ENCODE data around the gene BTBD2.

The BTBD2 gene

GRCh38 chr19:1980091-1980808 is 35.3 kb downstream of the BTBD2 start:
- no peak for TF ChIP-seq HDGF (IDR thresholded peaks at IDR 0.05; ENCODE audit: borderline replicate concordance)
- TF ChIP-seq LEF1 (IDR thresholded peaks at IDR 0.05; ENCODE audit: borderline replicate concordance), result no peak
- no peak for TF ChIP-seq PKNOX1 (IDR thresholded peaks at IDR 0.05)
- no peak for TF ChIP-seq ARNT (IDR thresholded peaks at IDR 0.05)
- no peak for TF ChIP-seq FOXM1 (IDR thresholded peaks at IDR 0.05; ENCODE audit: borderline replicate concordance)
- no peak for TF ChIP-seq TARDBP (IDR thresholded peaks at IDR 0.05)
- no peak for TF ChIP-seq SUZ12 (IDR thresholded peaks at IDR 0.05)
- no peak for TF ChIP-seq L3MBTL2 (conservative IDR thresholded peaks at IDR 0.05)
- TF ChIP-seq FOXK2 (IDR thresholded peaks at IDR 0.05), result no peak
- ChIA-PET POLR2A (no interaction called here), CTCF (no interaction called here)
- DNase-seq (ENCODE audit: extremely low spot score), result no peak

DNA sequence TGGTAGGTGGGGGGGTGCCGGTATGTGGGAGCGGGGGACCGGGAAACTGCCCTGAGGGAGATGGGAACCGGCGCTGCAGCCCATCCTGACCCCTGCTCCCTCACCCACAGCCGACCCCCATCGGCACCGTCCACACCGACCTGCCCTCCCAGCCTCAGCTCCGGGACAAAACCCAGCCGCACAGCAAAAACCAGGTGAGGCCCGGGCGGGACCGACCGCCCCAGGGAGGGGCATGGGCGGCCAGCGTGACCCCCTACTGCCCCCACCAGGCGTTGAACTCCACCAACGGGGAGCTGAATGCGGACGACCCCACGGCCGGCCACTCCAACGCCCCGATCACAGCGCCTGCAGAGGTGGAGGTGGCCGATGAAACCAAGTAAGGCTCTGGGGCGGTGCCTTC is 35.9 kb downstream of the BTBD2 start:
- CTCF ChIA-PET, result no interaction called here
- TF ChIP-seq FOXK2 (IDR thresholded peaks at IDR 0.05) (no peak), PKNOX1 (IDR thresholded peaks at IDR 0.05) (no peak), ZNF384 (IDR thresholded peaks at IDR 0.05) (no peak), FOXA1 (IDR thresholded peaks at IDR 0.05) (no peak), ELF4 (IDR thresholded peaks at IDR 0.05) (no peak), NFRKB (IDR thresholded peaks at IDR 0.05) (no peak), BHLHE40 (IDR thresholded peaks at IDR 0.05; ENCODE audit: borderline replicate concordance) (no peak), HDGF (IDR thresholded peaks at IDR 0.05; ENCODE audit: borderline replicate concordance) (no peak), ARNT (IDR thresholded peaks at IDR 0.05) (no peak), L3MBTL2 (conservative IDR thresholded peaks at IDR 0.05) (no peak), CTBP1 (IDR thresholded peaks at IDR 0.05; ENCODE audit: borderline replicate concordance) (no peak), SUZ12 (IDR thresholded peaks at IDR 0.05) (no peak), TARDBP (IDR thresholded peaks at IDR 0.05) (no peak)

GRCh38 chr19:1979017-1979416 is 36.5 kb downstream of the BTBD2 start:
- no peak for DNase-seq (ENCODE audit: extremely low spot score)
- CTCF ChIA-PET, result no interaction called here
- POLR2A ChIA-PET, result no interaction called here
- TF ChIP-seq SUZ12 (IDR thresholded peaks at IDR 0.05) (no peak), FOXM1 (IDR thresholded peaks at IDR 0.05; ENCODE audit: borderline replicate concordance) (no peak), NFRKB (IDR thresholded peaks at IDR 0.05) (no peak), PKNOX1 (IDR thresholded peaks at IDR 0.05) (no peak), FOXA1 (IDR thresholded peaks at IDR 0.05) (no peak), TARDBP (IDR thresholded peaks at IDR 0.05) (no peak), FOXK2 (IDR thresholded peaks at IDR 0.05) (no peak), CTBP1 (IDR thresholded peaks at IDR 0.05; ENCODE audit: borderline replicate concordance) (no peak), LEF1 (IDR thresholded peaks at IDR 0.05; ENCODE audit: borderline replicate concordance) (no peak), SP1 (IDR thresholded peaks at IDR 0.05) (no peak), ZNF384 (IDR thresholded peaks at IDR 0.05) (no peak), ELF4 (IDR thresholded peaks at IDR 0.05) (no peak)

More for the DNA sequence above, 35.9 kb downstream of the BTBD2 start:
- DNase-seq (ENCODE audit: extremely low spot score), result no peak
- POLR2A ChIA-PET, result no interaction called here

DNA sequence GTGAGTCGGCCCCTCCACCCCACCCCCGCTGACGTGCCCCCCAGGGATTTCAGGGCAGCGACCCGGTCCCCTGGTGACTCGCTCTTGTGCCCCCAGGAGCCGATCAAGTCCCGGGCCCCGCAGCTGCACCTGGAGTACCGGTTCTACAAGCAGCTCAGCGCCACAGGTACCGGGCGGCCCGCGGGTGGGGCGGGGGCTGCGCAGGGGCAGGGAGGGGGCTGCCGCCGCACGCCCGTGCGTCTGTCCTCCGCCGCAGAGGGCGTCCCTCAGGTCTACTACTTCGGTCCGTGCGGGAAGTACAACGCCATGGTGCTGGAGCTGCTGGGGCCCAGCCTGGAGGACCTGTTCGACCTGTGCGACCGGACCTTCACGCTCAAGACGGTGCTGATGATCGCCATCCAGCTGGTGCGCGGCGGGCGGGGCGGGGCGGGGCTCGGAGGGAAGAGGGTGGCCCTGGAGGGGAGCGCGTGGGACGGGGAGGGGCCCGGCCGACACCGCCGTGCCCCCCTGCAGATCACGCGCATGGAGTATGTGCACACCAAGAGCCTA is 37.1 kb downstream of the BTBD2 start:
- ChIA-PET POLR2A (no interaction called here), CTCF (no interaction called here)
- no peak for DNase-seq (ENCODE audit: extremely low spot score)
- TF ChIP-seq ARNT (IDR thresholded peaks at IDR 0.05) (no peak), LEF1 (IDR thresholded peaks at IDR 0.05; ENCODE audit: borderline replicate concordance) (no peak), SUZ12 (IDR thresholded peaks at IDR 0.05) (no peak), FOXM1 (IDR thresholded peaks at IDR 0.05; ENCODE audit: borderline replicate concordance) (no peak), FOXK2 (IDR thresholded peaks at IDR 0.05) (no peak), NFRKB (IDR thresholded peaks at IDR 0.05) (no peak), SP1 (IDR thresholded peaks at IDR 0.05) (no peak), PKNOX1 (IDR thresholded peaks at IDR 0.05) (no peak), L3MBTL2 (conservative IDR thresholded peaks at IDR 0.05) (no peak), ELF4 (IDR thresholded peaks at IDR 0.05) (no peak), BHLHE40 (IDR thresholded peaks at IDR 0.05; ENCODE audit: borderline replicate concordance) (no peak), ZNF384 (IDR thresholded peaks at IDR 0.05) (no peak), CTBP1 (IDR thresholded peaks at IDR 0.05; ENCODE audit: borderline replicate concordance) (no peak), TARDBP (IDR thresholded peaks at IDR 0.05) (no peak), FOXA1 (IDR thresholded peaks at IDR 0.05) (no peak), HDGF (IDR thresholded peaks at IDR 0.05; ENCODE audit: borderline replicate concordance) (no peak)

GRCh38 chr19:1977120-1977519 is 38.4 kb downstream of the BTBD2 start:
- POLR2A ChIA-PET, result no interaction called here
- CTCF ChIA-PET, result interaction anchor here (1.0 kb wide), 1 partner anchor 31 kb away, joined by 4 read pairs; no protein-coding TSS in a partner anchor
- DNase-seq (ENCODE audit: extremely low spot score), result no peak
- TF ChIP-seq FOXA1 (IDR thresholded peaks at IDR 0.05) (no peak), FOXK2 (IDR thresholded peaks at IDR 0.05) (no peak), SUZ12 (IDR thresholded peaks at IDR 0.05) (no peak), ELF4 (IDR thresholded peaks at IDR 0.05) (no peak)

DNA sequence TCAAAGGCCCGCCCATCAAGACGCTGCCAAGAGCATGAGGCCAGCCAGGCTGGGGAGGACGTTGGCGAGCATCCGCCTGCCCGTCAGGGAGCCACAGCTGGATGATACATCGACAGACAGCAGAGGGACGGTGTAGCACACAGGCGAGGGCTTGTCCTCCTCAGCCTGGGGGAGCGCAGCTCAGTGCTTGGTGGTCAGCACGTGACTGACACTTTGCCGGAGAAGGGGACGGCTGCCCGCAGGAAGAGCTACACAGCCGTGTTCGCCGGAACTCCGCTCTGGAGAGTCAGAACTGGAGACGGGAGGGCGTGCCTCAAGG is 40.4 kb downstream of the BTBD2 start:
- CTCF ChIA-PET, result no interaction called here
- TF ChIP-seq LEF1 (IDR thresholded peaks at IDR 0.05; ENCODE audit: borderline replicate concordance), result no peak
- no peak for TF ChIP-seq CTBP1 (IDR thresholded peaks at IDR 0.05; ENCODE audit: borderline replicate concordance)
- TF ChIP-seq SUZ12 (IDR thresholded peaks at IDR 0.05), result no peak
- TF ChIP-seq PKNOX1 (IDR thresholded peaks at IDR 0.05), result no peak
- no peak for TF ChIP-seq NFRKB (IDR thresholded peaks at IDR 0.05)
- no peak for TF ChIP-seq ELF4 (IDR thresholded peaks at IDR 0.05)
- TF ChIP-seq FOXK2 (IDR thresholded peaks at IDR 0.05), result no peak
- DNase-seq (ENCODE audit: extremely low spot score), result no peak
- POLR2A ChIA-PET, result no interaction called here

Data from HEK293T (cell line).